Hematopoietic multipotent progenitor cell treated with erythropoietin and hydrocortisone succinate and interleukin-3 and kit ligand, for 6 days (in vitro differentiated cells): Measurements from ENCODE around the gene SUPT3H.
"Not testable (repeated sequence)": the region's sequence is repeated elsewhere in the genome, so short reads cannot be mapped to it uniquely, and the experiment has no call there.

Experiments
- DNase-seq: peaks from one replicate; pipeline ENCODE4 v3.0.0-alpha.2; 2015

Gene SUPT3H

GRCh38 chr6:45104429-45104828 lies 273.3 kb downstream of the SUPT3H start:
- no peak for DNase-seq

- DNase-seq: no peak
These were observed 279.5 kb downstream of the SUPT3H start for GRCh38 chr6:45098256-45098655.

GRCh38 chr6:45094831-45095230 lies 282.9 kb downstream of the SUPT3H start:
- no peak for DNase-seq

- no peak for DNase-seq
These were observed 285.6 kb downstream of the SUPT3H start for GRCh38 chr6:45092135-45092534.

GRCh38 chr6:45086360-45087084 lies 291.2 kb downstream of the SUPT3H start:
- DNase-seq: no peak

- no peak for DNase-seq
These were observed 293.5 kb downstream of the SUPT3H start for GRCh38 chr6:45084257-45084656.

- DNase-seq: no peak
These were observed 295.6 kb downstream of the SUPT3H start for GRCh38 chr6:45082091-45082490.

- no peak for DNase-seq
These were observed 296.1 kb downstream of the SUPT3H start for GRCh38 chr6:45081634-45082033.

- DNase-seq: no peak
These were observed 299.3 kb downstream of the SUPT3H start for GRCh38 chr6:45078432-45078831.

DNA sequence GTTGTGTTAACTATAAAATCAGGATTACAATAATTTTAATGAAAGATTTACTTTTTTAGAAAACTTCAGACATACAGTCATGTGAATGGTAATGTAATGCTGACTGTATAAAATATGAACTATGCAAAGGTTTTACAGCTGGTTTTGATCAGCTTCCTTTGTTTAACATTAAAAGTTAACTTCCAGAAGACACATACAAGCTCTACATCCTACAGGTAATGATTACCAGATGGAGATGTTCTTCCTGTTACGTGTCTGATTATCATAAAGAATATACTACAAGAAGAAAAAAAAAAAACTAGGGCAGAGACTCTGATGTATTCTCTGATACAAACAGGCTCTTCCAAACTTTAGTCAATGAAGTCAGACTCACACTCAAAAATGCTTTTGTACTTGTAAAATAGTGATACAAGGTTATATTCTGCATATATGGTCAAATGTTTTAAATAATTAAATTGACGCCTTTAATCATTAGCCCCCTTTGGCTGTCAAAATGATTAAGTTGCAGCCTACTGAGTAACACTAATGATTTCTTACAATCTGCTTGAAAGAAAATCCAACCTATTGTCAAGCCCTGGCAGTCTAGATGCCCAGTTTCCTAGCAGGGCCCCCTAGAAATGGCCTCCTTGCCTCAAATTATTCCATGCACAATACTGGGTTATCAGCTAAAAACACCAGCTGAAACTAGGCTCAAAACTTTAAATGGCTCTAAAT lies 301.4 kb downstream of the SUPT3H start:
- DNase-seq: no peak

DNA sequence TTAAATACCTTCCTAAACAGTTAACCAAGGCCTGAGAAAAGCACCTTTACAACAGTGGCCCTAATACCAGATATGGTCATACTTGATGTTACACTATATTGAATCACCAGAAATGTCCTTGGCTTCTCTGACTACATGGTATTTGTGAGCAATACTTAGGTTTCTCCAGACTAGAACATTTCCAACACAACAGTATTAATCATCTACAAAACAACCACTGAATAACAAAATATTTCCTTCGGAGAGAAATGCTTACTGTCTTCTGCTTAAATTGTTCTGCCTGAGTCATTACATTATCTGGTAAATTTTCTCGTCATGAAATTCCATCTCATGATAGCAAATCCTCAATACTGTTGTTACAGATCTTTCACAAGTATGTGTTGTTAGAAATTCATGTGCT lies 302.5 kb downstream of the SUPT3H start:
- no peak for DNase-seq

GRCh38 chr6:45074439-45074838 lies 303.3 kb downstream of the SUPT3H start:
- DNase-seq: no peak

DNA sequence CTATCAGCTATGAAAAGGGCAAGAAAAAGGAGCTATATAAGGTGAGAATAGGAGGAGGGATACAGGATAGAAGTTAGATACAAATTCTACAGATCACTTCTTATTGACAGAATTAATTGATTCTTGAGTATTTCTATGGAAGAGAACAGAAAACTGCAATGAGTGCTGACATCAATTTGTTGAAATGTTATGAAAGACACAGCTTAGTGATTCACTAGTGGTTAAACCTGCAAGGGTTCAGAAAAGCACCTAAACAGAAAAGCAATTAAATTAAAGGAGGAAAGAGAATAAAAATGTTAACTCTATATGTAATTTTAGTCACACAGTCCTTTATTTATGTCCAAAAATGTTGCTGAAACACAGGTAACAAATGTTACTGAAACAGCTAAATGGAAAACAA lies 304.0 kb downstream of the SUPT3H start:
- DNase-seq: no peak

DNA sequence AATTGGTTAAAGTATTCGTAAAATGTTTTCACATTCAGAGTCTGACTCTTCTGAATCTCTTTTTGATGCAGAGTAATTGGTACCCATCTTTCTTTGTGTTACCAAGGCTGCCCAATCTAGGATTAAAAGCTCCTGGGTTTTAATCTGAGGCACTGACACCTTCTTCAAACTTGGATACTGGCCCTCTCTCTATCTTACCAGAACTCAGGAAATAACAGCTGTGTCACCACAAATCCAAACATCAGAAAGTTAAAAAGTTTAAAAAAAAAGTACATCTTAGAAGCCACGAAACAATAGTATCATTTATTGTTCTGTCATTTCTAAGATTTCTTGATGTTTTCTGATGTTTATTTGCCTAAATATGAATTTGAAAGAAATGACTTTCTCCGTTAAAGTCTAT lies 305.1 kb downstream of the SUPT3H start:
- DNase-seq: no peak

GRCh38 chr6:45072016-45072415 lies 305.7 kb downstream of the SUPT3H start:
- DNase-seq: peak; percentile 38

- DNase-seq: no peak
These were observed 308.6 kb downstream of the SUPT3H start for GRCh38 chr6:45069091-45069490.

GRCh38 chr6:45067446-45067845 lies 310.3 kb downstream of the SUPT3H start:
- DNase-seq: not testable (repeated sequence)

DNA sequence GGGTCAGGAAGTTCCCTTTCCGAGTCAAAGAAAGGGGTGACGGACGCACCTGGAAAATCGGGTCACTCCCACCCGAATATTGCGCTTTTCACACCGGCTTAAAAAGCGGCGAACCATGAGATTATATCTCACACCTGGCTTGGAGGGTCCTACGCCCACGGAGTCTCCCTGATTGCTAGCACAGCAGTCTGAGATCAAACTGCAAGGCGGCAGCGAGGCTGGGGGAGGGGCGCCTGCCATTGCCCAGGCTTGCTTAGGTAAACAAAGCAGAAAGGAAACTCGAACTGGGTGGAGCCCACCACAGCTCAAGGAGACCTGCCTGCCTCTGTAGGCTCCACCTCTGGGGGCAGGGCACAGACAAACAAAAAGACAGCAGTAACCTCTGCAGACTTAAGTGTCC lies 315.1 kb downstream of the SUPT3H start:
- not testable (repeated sequence) for DNase-seq

GRCh38 chr6:45057711-45058110 lies 320.0 kb downstream of the SUPT3H start:
- DNase-seq: no peak

DNA sequence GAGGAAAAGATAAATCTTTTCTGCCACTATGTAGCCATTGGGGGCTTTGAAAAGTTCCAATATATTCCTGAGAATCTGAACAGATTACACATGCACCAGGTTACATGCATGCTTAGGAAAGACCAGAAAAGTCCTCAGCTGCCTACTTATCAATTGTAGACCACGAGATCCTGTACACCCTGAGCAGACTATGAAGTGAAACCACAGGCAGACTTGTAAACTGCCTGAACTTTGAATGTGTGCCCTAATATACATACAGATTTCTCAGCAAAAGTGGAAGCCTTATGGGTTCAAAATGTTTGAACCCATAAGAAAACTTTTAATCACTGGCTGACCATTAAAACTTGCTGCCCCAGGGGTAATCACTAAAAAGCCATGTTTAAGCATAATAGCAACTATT lies 323.1 kb downstream of the SUPT3H start:
- DNase-seq: peak; percentile 12

- no peak for DNase-seq
These were observed 325.4 kb downstream of the SUPT3H start for GRCh38 chr6:45052325-45052724.

DNA sequence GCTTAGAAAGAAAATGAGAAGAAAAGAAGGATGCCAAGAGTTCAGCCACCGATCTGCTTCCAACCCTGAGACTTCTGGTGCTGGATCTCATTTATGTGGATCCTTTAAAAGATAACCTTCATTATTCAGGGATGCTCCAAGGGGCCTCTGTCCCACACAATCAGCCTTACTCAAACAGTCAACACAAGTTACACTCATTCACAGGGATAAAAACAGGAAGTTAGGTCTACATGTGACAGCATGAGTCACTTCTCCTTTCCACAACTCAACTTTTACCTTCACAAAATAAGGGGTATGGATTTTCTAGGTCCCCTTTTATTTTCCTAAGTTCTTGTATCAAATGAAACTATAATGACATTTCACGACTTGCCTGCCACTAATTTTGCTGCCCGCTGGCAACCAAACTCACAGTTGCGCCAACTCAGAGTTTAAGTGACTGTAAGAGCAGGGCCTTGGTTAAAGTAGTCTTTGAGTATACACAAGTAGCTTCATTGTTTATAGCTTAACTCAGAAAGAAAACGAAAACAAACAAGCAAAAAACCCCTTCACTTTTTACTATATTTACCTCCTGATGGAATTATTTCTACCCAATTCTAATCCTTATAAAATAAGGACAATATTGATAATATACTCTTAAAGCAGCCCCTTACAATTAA lies 328.4 kb downstream of the SUPT3H start:
- DNase-seq: peak; percentile 62

- DNase-seq: no peak
These were observed 330.2 kb downstream of the SUPT3H start for GRCh38 chr6:45047573-45047972.

- DNase-seq: no peak
These were observed 332.5 kb downstream of the SUPT3H start for GRCh38 chr6:45045253-45045601.
